DMS 273 (cell line): ENCODE data around the gene CTRB2.
"Not testable (repeated sequence)": the region's sequence is repeated elsewhere in the genome, so short reads cannot be mapped to it uniquely, and the experiment has no call there.

Source experiments
- DNase-seq: peaks from one replicate; lab custom pipeline; 2025; ENCODE audit not compliant: unreplicated experiment; lab: John Stamatoyannopoulos, UW

CTRB2 gene

GRCh38 chr16:75227361-75228142, 20.6 kb upstream of the CTRB2 start:
- peak; percentile 50 for DNase-seq

- no peak for DNase-seq
Measured at GRCh38 chr16:75226550-75227360, 19.8 kb upstream of the CTRB2 start.

DNA sequence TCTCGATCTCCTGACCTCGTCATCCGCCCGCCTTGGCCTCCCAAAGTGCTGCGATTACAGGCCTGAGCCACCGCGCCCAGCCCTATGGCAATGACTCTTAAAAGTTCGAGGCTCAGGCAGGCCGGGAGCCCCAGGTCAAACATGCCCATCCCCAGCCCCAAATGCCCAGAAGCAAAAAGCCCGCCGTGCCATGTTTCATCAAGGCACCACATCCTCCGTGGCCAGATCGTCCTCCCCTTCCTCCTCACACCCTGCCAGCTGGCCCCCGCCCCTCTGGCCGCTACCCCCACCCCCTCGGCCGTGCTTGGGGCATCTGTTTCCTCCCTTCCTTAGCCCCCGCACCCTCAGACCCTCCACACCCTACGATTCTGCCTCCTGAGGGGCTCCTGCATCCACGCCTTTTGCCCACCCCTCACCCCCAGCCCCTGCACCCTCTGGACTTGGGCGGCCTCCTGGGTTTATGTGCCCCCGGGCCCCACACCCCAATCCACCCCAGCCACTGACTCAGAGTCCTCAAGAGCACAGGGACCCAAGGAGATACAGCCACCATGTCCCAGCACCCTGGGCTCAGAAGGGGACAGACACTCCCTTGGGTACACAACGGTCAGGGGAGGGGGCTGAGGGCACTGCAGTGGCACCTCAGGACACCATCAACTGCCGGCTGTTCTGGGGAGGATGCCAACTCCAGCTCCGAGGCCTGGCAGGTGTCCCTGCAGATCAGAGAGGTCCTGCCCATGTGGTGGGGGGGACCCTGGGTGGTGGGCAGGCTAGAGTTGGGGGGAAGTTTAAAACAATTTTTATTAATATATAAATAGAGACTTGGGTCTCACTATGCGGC, 18.9 kb upstream of the CTRB2 start:
- no peak for DNase-seq

DNA sequence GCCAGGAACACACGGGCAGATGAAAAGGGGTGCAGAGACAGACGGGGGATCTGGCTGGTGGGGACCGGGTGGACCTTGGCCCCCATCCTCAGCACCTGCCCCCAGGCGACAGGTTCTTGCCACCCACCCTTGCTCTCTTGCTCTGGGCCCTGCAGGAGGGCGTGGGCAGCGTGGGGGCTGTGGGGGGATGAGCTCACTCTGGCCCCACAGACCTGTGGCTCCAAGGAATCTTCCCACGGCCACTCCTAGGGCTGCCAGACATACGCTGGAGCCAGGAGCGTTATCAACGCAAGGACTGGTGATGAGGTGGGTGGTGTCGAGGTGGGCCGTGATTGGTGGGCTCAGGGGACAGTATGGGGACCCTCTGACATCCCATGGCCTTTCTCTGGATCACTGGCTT, 18.1 kb upstream of the CTRB2 start:
- no peak for DNase-seq

GRCh38 chr16:75224306-75225082, 17.5 kb upstream of the CTRB2 start:
- peak; percentile 55 for DNase-seq

DNA sequence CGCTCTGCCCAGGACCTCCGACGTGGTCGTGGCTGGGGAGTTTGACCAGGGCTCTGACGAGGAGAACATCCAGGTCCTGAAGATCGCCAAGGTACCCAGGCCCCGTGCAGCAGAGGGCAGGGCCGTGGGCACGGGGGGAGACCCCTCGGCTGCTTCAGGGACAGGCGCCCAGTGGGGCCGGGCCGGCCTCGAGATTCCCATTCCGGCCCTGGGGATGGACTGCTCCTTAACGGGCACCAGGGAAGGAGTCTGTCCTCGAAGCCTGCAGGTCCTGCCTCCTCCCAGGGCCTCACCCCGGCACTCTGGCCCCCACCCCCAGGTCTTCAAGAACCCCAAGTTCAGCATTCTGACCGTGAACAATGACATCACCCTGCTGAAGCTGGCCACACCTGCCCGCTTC, 16.2 kb upstream of the CTRB2 start:
- not testable (repeated sequence) for DNase-seq

GRCh38 chr16:75222271-75222783, 15.4 kb upstream of the CTRB2 start:
- DNase-seq = no peak

DNA sequence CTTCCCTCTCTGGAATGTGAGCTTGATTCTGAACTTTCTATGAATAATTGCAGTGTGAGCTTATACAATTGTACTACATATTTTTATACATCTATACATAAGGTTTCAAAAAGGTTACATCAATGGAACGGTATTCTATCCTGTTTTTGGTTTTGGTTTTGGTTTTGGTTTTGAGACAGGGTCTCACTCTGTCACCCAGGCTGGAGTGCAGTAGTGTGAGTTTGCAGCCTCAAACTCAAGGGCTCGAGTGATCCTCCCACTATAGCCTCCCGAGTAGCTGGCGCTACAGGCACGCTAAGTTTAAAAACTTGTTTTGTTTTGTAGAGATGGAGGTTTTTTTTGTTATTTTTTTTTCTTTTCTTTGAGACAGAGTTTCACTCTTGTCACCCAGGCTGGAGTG, 12.9 kb upstream of the CTRB2 start:
- DNase-seq = no peak

DNA sequence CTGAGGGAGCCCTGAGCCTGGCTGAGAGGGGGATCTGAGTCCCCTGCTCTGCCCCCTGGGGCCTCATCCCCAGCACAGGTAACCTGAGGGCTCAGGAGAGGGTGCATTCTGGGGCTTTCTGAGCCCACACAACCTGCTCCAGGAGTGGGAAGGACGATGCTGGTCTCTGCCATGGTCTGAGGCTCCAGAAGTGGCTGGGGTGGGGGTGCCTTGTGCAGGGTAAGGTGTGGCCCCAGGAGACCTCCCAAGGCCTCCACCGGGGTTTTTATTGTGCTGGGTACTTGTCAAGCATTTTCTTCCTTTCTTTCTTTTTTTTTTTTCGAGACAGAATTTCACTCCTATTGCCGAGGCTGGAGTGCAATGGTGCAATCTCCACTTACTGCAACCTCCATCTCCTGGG, 12.1 kb upstream of the CTRB2 start:
- DNase-seq = no peak

- DNase-seq = no peak
Measured at GRCh38 chr16:75218256-75219076, 11.5 kb upstream of the CTRB2 start, which contains the start of gene CTRB1. TSS of gene CTRB1 (plus strand) at chr16:75218988. CDS start at chr16:75219008, 20 bp downstream.

DNA sequence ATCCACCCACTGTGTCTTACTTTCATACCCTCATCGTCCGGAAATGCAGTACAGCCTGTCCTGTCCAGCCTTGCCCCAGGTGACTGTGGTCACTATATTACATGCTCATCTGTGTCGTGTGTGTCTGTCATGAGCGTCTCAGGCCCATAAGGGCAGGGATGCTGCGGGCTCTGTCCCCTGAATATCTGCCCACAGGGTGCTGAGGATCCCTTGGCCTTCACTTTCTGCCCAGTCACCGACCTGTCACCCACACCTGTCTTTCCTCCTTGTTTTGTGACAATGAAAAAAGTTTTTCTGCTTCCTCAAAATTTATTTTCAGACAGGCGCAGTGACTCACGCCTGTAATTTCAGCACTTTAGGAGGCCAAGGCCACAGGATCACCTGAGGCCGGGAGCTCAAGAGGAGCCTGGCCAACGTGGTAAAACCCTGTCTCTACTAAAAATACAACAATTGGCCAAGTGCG, 10.5 kb upstream of the CTRB2 start:
- DNase-seq = no peak

GRCh38 chr16:75216576-75216975, 9.6 kb upstream of the CTRB2 start:
- no peak for DNase-seq

DNA sequence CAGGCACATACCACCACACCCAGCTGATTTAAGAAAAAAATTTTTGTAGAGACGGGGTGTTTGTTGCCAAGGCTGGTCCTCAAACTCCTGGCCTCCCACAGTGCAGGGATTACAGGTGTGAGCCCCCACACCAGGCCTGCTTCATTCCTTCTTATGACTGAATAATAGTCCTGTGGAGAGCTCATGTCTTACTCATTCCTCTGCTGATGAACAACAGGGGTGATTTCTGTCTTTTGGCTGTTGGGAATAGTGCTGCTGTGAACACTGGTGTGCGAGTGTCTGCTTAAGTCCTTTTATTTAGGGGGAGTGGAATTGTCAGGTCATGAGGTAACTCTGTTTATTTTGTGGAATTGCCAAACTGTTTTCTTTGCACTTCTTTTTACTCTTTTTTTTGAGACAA, 9.2 kb upstream of the CTRB2 start:
- DNase-seq = no peak

GRCh38 chr16:75211286-75211685, 4.3 kb upstream of the CTRB2 start:
- not testable (repeated sequence) for DNase-seq

DNA sequence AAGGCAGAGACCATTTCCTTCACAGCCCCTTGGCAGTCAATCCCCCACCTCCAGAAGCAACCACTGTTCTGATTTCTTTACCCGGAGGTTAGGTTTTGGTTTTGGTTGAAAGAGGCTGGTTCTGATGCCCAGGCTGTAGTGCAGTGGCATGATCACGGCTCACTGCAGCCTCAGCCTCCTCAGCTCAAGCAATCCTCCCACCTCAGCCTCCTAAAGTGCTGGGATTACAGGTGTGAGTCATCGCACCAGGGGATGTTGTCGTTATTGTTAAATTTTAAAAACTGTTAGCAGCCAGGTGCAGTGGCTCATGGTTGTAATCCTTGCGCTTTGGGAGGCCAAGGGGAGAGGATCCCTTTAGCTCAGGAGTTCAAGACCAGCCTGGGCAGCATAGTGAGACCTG, 3.0 kb upstream of the CTRB2 start:
- DNase-seq = no peak

- DNase-seq = not testable (repeated sequence)
Measured at GRCh38 chr16:75209514-75209913, 2.6 kb upstream of the CTRB2 start.

GRCh38 chr16:75208861-75209505, 2.0 kb upstream of the CTRB2 start:
- no peak for DNase-seq

- DNase-seq = no peak
Measured at GRCh38 chr16:75208242-75208825, 1.4 kb upstream of the CTRB2 start.
